Right renal pelvis (tissue), 4 donors: Measurements from ENCODE around the gene TNK2. TPM values are rescaled to one million over a fixed set of nuclear protein-coding genes. Genes with fewer than 3 reads are reported as not detected.

Experiments used
- DNase-seq, 4 donors: peaks; one replicate each; pipeline ENCODE4 v3.0.0-alpha.2; 2013; ENCODE audit warnings: low read depth in 4 of 4, low spot score in 3 of 4, missing footprints in 1 of 4
- polyA plus RNA-seq, 4 donors: library from polyadenylated mRNA; unstranded; fragments of 120-200 nt; gene quantifications; one replicate each; pipeline ENCODE4 v1.2.1, GENCODE V29; 2013; ENCODE audit not compliant: insufficient read length in 4 of 4

TNK2 gene
- polyA plus RNA-seq, 4 donors: 24.0 to 32.3 (median 27.5) TPM

- no peak for DNase-seq
These were observed 53.6 kb downstream of the TNK2 start for GRCh38 chr3:195854628-195855294.

GRCh38 chr3:195853996-195854395 is 54.4 kb downstream of the TNK2 start:
- DNase-seq: no peak

DNA sequence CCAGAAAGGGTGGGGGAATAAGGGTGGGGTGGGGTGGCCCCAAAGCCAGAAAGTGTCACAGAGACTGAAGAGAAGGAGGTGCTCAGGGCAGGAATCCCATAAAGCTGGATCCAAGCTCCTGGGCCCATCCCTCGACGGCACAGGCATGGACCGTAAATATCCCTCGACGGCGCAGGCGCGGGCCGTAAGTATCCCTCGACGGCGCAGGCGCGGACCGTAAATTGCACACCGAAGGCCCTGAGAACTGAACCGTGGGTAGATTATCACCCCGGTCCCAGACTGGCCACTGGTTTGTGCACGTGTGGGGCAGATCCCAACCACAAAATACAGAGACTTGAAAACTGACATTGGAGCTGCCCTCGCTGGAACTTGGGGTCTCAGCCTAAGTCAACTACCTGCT is 55.3 kb downstream of the TNK2 start:
- DNase-seq: no peak

- peak; percentile 84 to 90 (median 87) for DNase-seq
These were observed 57.4 kb downstream of the TNK2 start for GRCh38 chr3:195850857-195851543.

DNA sequence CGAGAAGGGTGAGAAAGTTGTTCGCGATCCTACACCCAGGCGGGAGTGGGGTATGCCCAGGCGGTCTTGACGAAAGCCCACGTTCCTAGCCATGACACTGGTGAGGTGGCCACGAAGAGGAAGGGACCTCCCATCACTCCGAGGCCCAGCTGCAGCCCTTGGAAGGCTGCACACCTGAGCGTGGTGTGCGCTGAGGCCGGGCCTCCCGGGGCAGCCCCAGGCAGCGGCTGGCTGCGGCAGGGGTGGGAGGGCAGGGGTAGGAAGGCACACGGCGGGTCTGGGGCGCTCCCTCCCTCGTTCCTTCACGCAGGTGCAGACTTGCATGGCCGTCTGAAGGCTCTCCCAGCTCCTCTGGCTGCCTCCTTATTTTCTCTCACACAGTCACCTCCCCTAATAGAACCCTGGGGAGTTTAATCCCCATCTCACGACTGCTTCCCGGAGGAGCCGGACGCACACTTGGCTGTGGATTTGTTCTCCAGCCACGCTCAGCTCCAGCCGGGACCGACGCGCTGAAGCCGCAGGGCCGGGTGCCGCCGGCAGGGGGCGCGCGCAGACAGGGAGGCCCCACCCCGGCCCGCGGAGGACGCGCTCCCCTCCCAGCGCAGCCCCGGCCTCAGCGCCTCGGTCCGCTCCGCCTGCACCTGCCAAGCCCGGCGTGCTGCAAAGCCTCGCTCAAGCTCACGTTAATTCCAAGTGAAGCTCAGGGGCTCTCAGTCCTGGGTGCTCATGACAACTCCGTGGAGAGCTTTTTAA is 58.9 kb downstream of the TNK2 start:
- DNase-seq: no peak

- no peak for DNase-seq
These were observed 61.0 kb downstream of the TNK2 start for GRCh38 chr3:195847055-195847950.

DNA sequence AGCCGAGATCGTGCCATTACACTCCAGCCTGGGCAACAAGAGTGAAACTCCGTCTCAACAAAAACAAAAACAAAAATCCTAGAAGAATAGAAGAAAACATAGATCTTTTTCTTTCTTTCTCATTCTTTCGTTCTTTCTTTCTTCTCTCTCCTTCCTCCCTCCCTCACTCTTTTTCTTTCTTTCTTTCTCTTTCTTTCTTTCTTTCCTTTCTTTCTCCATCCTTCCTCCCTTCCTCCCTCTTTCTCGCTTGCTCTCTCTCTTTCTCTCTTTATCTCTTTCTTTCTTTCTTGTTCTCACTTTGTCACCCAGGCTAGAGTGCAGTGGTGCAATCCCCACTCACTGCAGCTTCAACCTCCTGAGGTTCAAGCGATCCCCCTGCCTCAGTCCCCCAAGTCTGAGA is 62.9 kb downstream of the TNK2 start:
- DNase-seq: no peak

DNA sequence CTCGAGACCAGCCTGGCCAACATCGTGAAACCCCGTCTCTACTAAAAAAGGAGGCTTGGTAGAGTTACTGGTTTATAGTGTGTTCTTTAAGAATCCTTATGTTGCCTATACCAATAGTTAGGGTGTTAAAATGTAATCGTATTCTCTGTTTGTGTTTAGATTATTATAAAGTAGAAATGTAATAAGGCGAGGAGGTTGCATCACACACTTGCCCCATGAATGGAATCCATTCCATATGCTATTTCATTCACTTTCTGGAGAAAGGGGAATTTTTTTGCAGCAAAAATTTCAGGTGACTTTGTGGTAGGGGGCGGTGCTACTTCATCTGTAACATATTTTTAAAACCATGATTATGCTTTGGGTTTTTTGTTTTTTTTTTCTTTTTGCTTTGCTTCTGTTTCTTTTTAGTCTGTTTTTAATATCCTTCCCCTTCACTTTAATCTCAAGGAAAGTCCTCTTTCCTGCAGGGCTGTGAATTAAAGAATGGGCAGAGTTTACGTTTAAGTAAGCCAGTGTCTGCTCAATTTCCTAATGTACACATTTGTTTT is 63.6 kb downstream of the TNK2 start:
- no peak for DNase-seq

DNA sequence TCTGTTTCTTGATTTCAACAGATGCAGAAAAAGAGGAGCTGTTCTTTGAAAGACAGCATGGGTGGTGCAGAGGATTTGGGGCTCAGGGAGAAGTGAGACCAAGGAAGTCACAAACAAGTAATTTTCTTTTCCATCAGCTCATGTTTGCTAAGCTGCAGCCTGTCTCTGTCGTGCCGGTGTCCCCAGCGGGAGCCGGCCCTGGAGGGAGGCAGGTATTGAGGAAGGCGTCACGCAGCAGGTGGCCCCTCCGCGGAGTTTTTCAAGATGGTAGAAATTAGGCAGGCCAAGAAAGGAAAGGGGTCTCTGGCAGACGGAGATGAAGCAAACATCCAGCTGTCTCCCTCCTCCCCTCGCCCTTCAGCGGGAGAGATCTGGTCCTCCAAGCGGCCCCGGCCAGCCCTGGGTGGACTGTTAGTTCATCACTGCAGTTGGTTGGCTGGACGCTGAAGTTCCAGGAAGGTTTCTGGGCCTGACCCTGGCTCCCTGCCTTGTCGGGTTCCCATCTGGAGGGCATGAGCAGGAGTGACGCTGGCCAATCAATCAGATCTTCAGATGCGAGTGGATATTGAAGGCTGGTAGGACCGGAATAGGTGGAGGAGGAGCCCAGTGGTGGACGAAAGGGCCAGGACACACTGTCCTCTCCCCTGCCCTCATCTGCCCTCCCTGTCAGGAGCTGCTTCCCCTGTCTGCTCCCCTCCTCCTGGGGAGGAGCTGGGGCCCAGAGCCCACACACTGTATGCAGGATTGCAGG is 68.9 kb downstream of the TNK2 start:
- no peak for DNase-seq

DNA sequence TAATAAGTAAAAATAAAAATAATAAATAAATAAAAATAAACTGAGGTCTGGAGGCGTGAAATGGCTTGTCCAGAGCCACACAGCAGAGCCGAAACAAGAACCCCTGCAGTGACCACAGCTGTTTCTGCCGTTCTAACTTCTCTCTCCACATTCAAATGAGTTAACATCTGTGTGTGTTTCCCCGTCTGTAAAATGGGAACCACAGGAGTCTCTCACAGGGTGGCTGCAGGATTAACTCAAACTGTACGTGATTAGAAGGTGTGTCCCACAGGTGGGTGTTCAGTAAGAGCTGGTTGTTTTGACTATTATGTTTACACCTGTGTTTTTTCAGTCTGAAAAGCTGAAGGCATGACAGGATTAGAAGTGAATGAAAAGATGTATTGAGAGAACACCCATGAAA is 69.6 kb downstream of the TNK2 start:
- no peak for DNase-seq

GRCh38 chr3:195836476-195837135 is 71.7 kb downstream of the TNK2 start:
- DNase-seq: no peak

DNA sequence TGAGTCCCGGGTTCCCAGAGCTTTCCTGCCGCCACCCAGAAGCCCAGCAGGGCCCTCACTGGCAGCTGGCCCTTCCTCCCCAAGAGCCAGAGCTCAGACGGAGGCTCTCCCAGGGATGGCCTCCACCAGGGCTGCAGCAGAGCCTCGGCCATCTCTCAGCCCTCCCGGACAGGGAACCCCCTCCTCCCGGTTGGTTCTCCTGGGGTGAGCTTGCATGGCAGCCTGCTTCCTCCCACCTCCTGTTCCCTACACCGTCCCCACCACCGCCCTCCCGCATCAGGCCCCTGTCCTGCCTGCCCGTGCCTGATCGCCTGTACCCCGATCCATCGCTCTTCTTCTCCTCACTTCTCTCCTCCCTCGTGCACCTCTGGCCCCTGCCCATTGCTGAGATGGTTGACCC is 72.6 kb downstream of the TNK2 start:
- no peak for DNase-seq

DNA sequence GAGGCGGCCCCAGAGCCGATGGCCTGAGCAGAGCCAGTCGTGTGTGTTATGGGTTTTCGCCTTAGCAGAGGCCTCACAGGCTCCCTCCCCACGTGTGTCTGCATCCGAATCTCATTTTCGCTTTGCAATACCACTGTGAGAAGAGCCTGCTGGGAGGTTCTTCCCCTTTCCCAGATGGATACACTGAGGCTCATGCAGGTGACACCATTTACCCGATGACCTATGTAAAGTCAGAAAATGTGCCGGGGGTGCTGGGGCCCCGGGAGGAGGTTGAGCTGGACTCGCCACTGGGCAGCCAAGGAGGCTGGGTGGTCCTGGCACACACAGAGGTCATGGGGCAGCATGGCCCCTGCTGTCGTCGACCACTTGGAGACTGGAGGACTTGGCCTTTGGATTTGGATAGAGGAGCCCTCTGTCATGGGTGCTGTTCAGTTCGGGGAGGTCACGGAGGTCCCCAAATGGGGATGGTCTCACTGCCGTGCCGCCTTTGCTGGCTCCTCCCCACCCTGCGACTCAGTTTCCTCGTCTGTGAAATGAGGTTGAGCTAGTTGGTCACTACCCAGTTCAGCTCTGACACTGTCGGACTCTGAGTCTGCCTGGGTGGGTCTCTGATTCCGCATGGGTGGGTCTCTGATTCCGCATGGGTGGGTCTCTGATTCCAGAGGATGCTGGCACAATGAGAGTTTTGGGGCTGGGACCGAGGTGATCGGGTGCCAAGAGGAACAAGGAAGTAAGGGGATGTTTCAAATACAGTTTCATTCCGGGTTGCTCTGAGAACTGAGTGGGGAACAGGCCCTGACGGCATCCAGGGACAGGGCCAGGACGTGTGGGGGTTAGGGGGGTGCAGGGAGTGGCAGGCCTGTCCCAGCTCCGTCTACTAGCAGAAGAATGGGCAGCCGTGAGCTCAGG is 73.4 kb downstream of the TNK2 start:
- no peak for DNase-seq

- no peak for DNase-seq
These were observed 78.5 kb downstream of the TNK2 start for GRCh38 chr3:195829897-195830254.

GRCh38 chr3:195828762-195829161 is 79.6 kb downstream of the TNK2 start:
- no peak for DNase-seq

DNA sequence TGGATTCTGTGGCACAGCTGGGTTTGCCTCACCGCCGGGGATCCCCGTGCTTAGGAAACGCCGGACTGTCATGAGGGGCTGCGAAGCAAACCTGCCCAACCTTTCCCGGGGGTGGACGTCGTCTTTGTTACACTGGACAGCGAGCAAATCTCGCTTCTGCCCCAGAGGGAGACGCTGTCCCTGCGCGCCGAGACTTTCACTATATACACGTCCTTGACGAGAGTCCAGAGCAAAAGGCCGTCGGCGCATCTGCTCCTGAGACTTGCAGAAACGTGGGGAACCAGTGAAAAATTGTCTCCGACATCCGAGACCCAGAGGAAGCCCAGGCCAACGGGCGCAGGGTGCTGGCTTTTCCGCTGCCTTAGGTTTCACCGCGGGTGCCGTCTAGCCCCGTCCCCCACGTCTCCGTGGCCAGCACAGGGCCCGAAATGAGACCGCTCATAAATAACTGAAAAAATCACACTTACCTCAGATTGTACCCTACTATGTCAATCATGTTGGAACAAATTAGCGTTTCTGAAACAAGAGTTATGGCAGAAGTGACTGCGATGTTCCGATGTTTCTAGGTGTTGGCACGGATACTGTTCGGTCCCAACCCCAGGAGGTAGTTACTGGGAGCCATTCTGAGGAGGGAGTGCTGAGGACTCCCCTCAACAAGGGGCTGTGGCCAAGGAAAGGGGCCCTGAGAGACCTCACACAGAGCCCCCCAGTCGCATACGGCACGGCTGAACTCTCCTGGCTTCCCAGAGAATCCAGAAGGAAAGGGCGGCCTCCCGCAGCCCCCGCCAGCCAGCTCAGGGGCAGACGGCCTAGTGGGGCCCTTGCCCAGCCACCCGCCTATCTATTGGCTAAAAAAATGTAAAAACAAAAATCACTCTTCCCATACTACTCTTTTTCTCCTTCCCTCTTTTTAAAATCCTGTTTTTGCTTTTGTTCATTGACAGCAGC is 82.2 kb downstream of the TNK2 start:
- DNase-seq: no peak

- no peak for DNase-seq
These were observed 83.2 kb downstream of the TNK2 start for GRCh38 chr3:195825191-195825588.
